CD4-positive, alpha-beta T cell treated with Interleukin-6 at 100 ng/mL for 8 hours (primary cell): ENCODE data around the gene UNC13C.

Experiments
- DNase-seq: peaks from one replicate; pipeline ENCODE4 v3.0.0-alpha.2; 2020; ENCODE audit warnings: mixed read lengths, low spot score

The UNC13C gene

GRCh38 chr15:54119051-54119450, 140.8 kb downstream of the UNC13C start:
- no peak for DNase-seq

- DNase-seq, result no peak
Measured at GRCh38 chr15:54120949-54121463, 142.8 kb downstream of the UNC13C start.

- DNase-seq, result no peak
Measured at GRCh38 chr15:54127574-54127973, 149.3 kb downstream of the UNC13C start.

- DNase-seq, result no peak
Measured at GRCh38 chr15:54131410-54131809, 153.2 kb downstream of the UNC13C start.

- no peak for DNase-seq
Measured at GRCh38 chr15:54149115-54149531, 170.9 kb downstream of the UNC13C start.

GRCh38 chr15:54150255-54150654, 172.0 kb downstream of the UNC13C start:
- DNase-seq, result no peak

- no peak for DNase-seq
Measured at GRCh38 chr15:54159012-54159411, 180.8 kb downstream of the UNC13C start.

- no peak for DNase-seq
Measured at GRCh38 chr15:54187325-54187724, 209.1 kb downstream of the UNC13C start.

GRCh38 chr15:54197995-54198394, 219.8 kb downstream of the UNC13C start:
- no peak for DNase-seq

- DNase-seq, result no peak
Measured at GRCh38 chr15:54206586-54207321, 228.5 kb downstream of the UNC13C start.

GRCh38 chr15:54208786-54209185, 230.5 kb downstream of the UNC13C start:
- DNase-seq, result no peak

- DNase-seq, result no peak
Measured at GRCh38 chr15:54212635-54213034, 234.4 kb downstream of the UNC13C start.

GRCh38 chr15:54226455-54226854, 248.2 kb downstream of the UNC13C start:
- DNase-seq, result no peak

GRCh38 chr15:54227569-54227968, 249.3 kb downstream of the UNC13C start:
- DNase-seq, result no peak

- no peak for DNase-seq
Measured at GRCh38 chr15:54250326-54250725, 272.1 kb downstream of the UNC13C start.

- DNase-seq, result no peak
Measured at GRCh38 chr15:54256190-54256589, 277.9 kb downstream of the UNC13C start.

GRCh38 chr15:54273928-54274327, 295.7 kb downstream of the UNC13C start:
- DNase-seq, result no peak

GRCh38 chr15:54277834-54278233, 299.6 kb downstream of the UNC13C start:
- DNase-seq, result no peak

GRCh38 chr15:54280726-54281125, 302.5 kb downstream of the UNC13C start:
- no peak for DNase-seq

GRCh38 chr15:54282228-54282836, 304.1 kb downstream of the UNC13C start:
- no peak for DNase-seq

- no peak for DNase-seq
Measured at GRCh38 chr15:54288049-54288448, 309.8 kb downstream of the UNC13C start.

GRCh38 chr15:54289590-54290136, 311.4 kb downstream of the UNC13C start:
- DNase-seq, result no peak

GRCh38 chr15:54298396-54298795, 320.2 kb downstream of the UNC13C start:
- DNase-seq, result no peak
